HG03342 (cell line): ENCODE data around the gene TNIK.
"Not testable (repeated sequence)": the region's sequence is repeated elsewhere in the genome, so short reads cannot be mapped to it uniquely, and the experiment has no call there.

Experiments
- ATAC-seq: cut with Tn5 transposase; IDR thresholded peaks from one replicate; pipeline ENCODE4 v1.9.1; 2021; ENCODE audit warnings: mild to moderate bottlenecking, moderate library complexity; ENCODE audit not compliant: unreplicated experiment

Gene TNIK

GRCh38 chr3:171366738-171367137, 93.5 kb downstream of the TNIK start:
- ATAC-seq, result not testable (repeated sequence)

GRCh38 chr3:171366043-171366442, 94.2 kb downstream of the TNIK start:
- ATAC-seq, result no peak

- no peak for ATAC-seq
Observed at GRCh38 chr3:171365489-171365888, 94.7 kb downstream of the TNIK start.

GRCh38 chr3:171364500-171364899, 95.7 kb downstream of the TNIK start:
- ATAC-seq, result no peak

- ATAC-seq, result no peak
Observed at GRCh38 chr3:171363202-171363601, 97.0 kb downstream of the TNIK start.

GRCh38 chr3:171362575-171362974, 97.6 kb downstream of the TNIK start:
- no peak for ATAC-seq

GRCh38 chr3:171358881-171359198, 101.4 kb downstream of the TNIK start:
- ATAC-seq, result no peak

- ATAC-seq, result no peak
Observed at GRCh38 chr3:171358181-171358880, 101.9 kb downstream of the TNIK start.

- no peak for ATAC-seq
Observed at GRCh38 chr3:171357721-171358120, 102.5 kb downstream of the TNIK start.

GRCh38 chr3:171356251-171356650, 104.0 kb downstream of the TNIK start:
- ATAC-seq, result no peak

- ATAC-seq, result no peak
Observed at GRCh38 chr3:171354706-171355582, 105.3 kb downstream of the TNIK start.

GRCh38 chr3:171354049-171354705, 106.0 kb downstream of the TNIK start:
- no peak for ATAC-seq

GRCh38 chr3:171353423-171353822, 106.8 kb downstream of the TNIK start:
- ATAC-seq, result no peak

- ATAC-seq, result no peak
Observed at GRCh38 chr3:171352387-171352935, 107.7 kb downstream of the TNIK start.

- no peak for ATAC-seq
Observed at GRCh38 chr3:171351676-171352075, 108.5 kb downstream of the TNIK start.

- no peak for ATAC-seq
Observed at GRCh38 chr3:171350364-171350763, 109.8 kb downstream of the TNIK start.

GRCh38 chr3:171349392-171349791, 110.8 kb downstream of the TNIK start:
- ATAC-seq, result no peak

- peak; percentile 8 for ATAC-seq
Observed at GRCh38 chr3:171348121-171348520, 112.1 kb downstream of the TNIK start.

GRCh38 chr3:171347301-171348039, 112.7 kb downstream of the TNIK start:
- peak; percentile 57 for ATAC-seq

GRCh38 chr3:171346582-171347300, 113.5 kb downstream of the TNIK start:
- no peak for ATAC-seq
